GM19351 (cell line): Measurements from ENCODE around the gene PDC.
"Not testable (repeated sequence)": the region's sequence is repeated elsewhere in the genome, so short reads cannot be mapped to it uniquely, and the experiment has no call there.

Experiments used
- ATAC-seq: cut with Tn5 transposase; IDR thresholded peaks from one replicate; pipeline ENCODE4 v1.9.1; 2021; ENCODE audit warnings: mild to moderate bottlenecking, moderate library complexity; ENCODE audit not compliant: unreplicated experiment

The PDC gene

GRCh38 chr1:186473047-186473446 lies 12.1 kb upstream of the PDC start:
- ATAC-seq, result no peak

DNA sequence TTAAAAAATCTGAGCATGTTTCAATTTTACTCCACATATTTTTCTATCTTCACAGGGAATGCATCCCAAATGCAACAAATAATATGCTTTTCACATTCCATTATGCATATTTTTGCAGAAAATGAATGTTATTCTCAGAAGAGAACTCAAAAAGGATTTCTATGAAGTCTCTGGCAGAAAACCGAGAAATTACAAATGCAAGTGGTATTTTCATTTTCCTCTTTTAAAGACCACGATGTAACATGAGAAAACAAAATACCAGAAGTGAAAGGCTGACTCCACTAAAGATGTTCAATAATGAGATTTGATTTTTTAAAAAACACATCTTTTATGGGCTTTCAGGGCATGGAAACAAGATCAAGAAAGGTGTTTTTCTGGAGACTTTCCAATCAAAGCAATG lies 5.0 kb upstream of the PDC start:
- no peak for ATAC-seq

- not testable (repeated sequence) for ATAC-seq
Measured at GRCh38 chr1:186465491-186465890, 4.6 kb upstream of the PDC start.

- no peak for ATAC-seq
Measured at GRCh38 chr1:186463926-186464325, 3.0 kb upstream of the PDC start.

GRCh38 chr1:186463511-186463910 lies 2.6 kb upstream of the PDC start:
- ATAC-seq, result no peak

- ATAC-seq, result not testable (repeated sequence)
Measured at GRCh38 chr1:186459161-186459560, 1.8 kb downstream of the PDC start.

- peak; percentile 45 for ATAC-seq
Measured at GRCh38 chr1:186456729-186457255, 4.1 kb downstream of the PDC start.

- ATAC-seq, result no peak
Measured at GRCh38 chr1:186454981-186455380, 5.9 kb downstream of the PDC start.

DNA sequence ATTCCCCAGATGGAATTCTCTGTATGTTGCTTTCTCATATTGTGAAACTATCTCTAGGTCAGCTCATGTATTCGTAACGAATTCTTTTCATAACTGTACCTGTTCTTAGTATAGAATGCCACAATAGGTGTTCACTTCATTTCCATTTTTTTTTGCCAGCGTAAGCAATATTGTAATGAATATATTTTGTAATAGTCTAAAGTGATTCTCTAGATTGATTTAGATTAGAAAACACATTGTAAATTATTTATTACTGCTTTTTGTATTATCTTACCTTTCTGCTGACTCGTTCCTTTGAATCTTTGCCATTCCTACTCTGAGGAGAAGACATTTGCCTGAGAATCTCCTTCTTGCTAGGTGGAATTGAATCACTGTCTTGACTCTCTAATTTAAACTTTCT lies 14.8 kb downstream of the PDC start:
- no peak for ATAC-seq

DNA sequence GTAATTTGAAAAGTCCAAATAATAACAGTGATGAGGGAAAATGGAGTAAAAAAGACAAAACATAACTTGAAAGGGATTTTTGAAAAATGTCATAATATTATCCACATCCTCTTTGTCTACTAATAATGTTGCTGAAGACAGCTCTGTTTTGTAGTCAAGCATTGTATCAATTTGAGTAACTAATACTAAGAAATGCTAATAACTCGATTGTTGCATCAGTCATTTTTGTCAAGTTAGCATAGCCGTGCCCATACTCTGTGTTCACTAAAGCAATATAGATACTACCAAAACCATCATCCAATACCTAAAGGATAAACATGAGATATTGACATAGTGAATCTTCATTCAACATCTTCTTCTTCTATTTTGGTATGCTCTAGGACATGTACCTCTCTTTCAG lies 17.3 kb downstream of the PDC start:
- ATAC-seq, result peak; percentile 66

DNA sequence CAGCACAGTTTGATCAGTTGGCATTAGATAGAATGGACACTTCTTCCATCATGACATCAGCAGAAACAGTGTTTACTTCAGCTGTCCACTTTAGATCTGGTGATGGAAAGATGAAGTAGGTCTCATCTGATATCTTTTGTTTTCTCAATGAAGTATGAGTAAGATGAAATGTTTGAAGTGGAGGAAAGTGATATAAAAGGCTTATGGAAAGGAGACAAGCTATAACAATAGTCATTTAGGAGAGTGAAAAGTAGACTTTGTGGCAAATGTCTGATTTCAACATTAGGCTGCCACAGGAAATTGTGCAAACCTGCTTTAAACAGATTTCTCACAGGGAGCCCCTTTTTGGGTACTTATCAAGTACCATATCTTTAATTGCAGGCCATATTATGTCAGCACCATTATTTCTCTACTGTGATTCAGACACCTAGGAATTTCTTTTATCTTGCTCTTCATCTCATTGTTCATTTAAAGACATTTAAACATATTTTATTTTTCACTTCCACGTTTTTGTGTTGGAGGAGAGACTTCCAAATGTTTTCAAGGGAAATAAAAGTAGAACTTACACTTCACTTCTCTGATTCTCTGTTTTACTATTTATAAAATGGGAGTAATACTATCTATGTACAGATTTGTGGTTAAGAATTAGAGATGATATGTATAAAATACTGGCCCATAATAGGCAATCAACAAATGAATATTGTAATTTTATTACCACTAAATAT lies 18.1 kb downstream of the PDC start:
- no peak for ATAC-seq

- no peak for ATAC-seq
Measured at GRCh38 chr1:186440584-186440983, 20.3 kb downstream of the PDC start.

DNA sequence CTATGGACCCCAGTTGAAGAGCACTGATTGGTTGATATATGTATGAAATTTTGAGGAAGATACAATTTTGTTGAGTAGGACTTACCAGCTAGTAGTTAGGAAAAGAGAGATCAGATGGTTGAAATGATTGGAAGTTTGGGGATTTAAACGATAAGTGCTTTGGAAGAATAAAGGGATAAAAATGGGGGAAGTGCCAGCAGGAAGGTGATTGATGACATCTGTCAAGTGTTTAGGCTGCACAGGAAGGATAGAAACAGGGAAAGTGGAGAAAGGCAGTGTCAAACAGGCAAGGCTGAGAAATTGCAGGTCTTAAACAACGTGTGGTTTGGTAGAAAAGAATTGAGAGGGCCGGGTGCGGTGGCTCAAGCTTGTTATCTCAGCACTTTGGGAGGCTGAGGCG lies 22.3 kb downstream of the PDC start:
- no peak for ATAC-seq

GRCh38 chr1:186435336-186435735 lies 25.6 kb downstream of the PDC start:
- ATAC-seq, result no peak

DNA sequence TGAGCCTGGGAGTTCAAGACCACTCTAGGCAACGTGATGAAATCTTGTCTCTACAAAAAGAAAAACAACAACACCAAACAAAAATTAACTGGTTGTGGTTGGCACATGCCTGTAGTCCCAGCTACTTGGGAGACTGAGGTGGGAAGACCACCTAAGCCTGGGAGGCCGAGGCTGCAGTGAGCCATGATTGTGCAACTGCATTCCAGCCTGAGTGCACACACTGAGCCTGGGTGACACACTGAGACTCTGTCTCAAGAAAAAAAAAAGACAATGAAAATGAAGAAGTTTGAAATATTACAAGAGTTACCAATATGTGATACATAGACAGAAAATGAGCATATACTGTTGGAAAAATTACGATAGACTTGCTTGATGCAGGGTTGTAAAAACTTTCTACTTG lies 31.9 kb downstream of the PDC start:
- no peak for ATAC-seq

GRCh38 chr1:186426118-186426517 lies 34.8 kb downstream of the PDC start:
- ATAC-seq, result no peak

- ATAC-seq, result no peak
Measured at GRCh38 chr1:186424539-186424938, 36.4 kb downstream of the PDC start.

DNA sequence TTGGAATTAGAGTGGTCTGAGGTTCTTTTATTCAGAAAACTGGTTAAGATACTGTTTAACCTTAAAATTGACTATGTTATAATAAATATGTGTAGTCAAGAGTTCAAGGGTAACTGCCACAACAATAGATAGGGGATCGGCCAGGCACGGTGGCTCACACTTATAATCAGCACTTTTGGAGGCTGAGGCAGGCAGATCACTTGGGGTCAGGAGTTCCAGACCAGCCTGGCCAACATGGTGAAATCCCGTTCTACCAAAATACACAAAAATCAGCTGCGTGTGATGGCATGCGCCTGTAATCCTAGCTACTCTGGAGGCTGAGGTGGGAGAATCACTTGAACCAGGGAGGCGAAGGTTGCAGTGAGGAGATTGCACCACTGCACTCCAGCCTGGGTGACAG lies 39.5 kb downstream of the PDC start:
- no peak for ATAC-seq

DNA sequence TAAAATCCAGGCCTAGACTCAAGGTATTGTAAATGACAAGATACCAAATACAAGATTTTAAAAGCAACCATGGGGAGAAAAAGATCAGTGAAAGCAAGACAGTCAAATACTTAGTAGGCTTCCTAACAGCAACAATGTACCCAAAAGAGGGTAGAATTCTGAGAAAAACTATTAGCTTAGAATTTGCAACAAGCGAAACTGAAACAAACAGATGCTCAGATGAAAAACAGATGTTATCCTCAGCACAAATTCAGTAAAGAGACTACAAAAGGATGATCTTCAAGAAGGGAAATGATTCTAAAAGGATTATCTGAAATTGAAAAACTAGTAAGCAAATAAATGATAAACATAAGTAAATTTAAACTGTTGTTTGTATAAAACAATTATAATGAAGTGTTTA lies 40.0 kb downstream of the PDC start:
- peak; percentile 96 for ATAC-seq

DNA sequence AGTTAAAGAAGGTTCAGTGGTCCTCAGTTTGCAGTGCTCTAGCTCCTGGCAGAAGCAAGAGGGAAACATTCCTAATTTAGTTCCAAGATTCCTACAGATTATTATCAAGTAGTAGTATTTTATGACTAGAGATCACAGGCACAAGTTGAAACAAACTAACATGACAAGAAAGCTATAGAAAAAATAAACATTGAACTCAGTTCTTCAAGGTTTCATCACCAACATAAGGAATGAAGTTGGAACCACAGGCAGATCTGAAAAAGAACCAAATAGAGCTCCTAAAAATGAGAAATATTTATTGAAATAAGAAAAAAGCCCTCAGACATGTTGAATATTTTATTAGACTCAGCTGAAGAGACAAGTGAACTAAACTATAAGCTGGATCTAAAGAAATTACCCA lies 40.6 kb downstream of the PDC start:
- no peak for ATAC-seq

- no peak for ATAC-seq
Measured at GRCh38 chr1:186418503-186418902, 42.4 kb downstream of the PDC start.

DNA sequence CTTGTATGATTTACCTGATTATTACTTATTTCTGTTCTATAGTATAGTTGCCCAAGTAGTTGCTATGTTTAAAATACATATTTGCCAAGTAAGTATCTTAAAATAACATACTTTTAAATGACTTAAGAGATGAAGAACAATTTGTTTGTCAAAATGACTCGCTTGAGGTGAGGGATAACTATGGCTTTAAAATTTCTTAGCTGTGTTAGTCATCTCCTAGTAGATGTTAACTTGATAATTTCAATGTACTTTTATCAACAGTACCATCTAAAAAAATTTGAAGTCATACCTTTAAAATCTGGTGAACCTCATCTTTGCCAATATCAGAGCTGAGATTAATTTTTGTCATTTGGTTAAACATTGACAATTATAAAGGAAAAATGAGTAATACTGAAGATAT lies 47.6 kb downstream of the PDC start:
- no peak for ATAC-seq

DNA sequence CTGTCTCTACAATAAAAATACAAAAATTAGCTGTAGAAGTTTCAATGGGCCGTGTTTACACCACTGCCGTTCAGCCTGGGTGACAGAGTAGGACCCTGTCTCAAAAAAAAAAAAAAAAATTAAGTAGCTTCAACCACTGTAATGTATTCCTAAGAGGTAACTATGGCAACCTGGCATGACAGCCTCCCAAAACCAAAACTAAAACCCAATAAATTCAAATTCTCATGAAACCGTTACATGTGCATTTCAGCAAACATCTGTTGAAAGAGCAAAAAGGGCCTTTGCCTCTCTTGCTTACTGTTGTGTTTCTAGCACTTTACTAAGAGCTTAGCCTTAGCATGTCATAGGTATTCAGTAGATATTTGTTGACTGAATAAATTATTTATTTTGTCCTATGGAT lies 51.8 kb downstream of the PDC start:
- ATAC-seq, result no peak
